GM21619 (cell line): Measurements from ENCODE around the gene CACNA1F.

Source experiments
- ATAC-seq: cut with Tn5 transposase; IDR thresholded peaks from one replicate; pipeline ENCODE4 v1.9.1; 2021; ENCODE audit not compliant: unreplicated experiment

CACNA1F gene

GRCh38 chrX:49257846-49258748, 25.0 kb upstream of the CACNA1F start:
- no peak for ATAC-seq

GRCh38 chrX:49257074-49257790, 24.1 kb upstream of the CACNA1F start:
- ATAC-seq = no peak

- no peak for ATAC-seq
Observed at GRCh38 chrX:49256268-49256995, 23.3 kb upstream of the CACNA1F start.

- no peak for ATAC-seq
Observed at GRCh38 chrX:49254639-49255038, 21.5 kb upstream of the CACNA1F start.

GRCh38 chrX:49251325-49251724, 18.2 kb upstream of the CACNA1F start:
- ATAC-seq = no peak

GRCh38 chrX:49250578-49250977, 17.4 kb upstream of the CACNA1F start:
- ATAC-seq = no peak

- ATAC-seq = no peak
Observed at GRCh38 chrX:49250066-49250465, 16.9 kb upstream of the CACNA1F start.

GRCh38 chrX:49249616-49250015, 16.5 kb upstream of the CACNA1F start:
- no peak for ATAC-seq

GRCh38 chrX:49249071-49249470, 15.9 kb upstream of the CACNA1F start:
- no peak for ATAC-seq

- ATAC-seq = no peak
Observed at GRCh38 chrX:49247916-49248811, 15.0 kb upstream of the CACNA1F start.

- no peak for ATAC-seq
Observed at GRCh38 chrX:49247346-49247745, 14.2 kb upstream of the CACNA1F start.

GRCh38 chrX:49246541-49246940, 13.4 kb upstream of the CACNA1F start:
- no peak for ATAC-seq

- no peak for ATAC-seq
Observed at GRCh38 chrX:49244207-49244606, 11.1 kb upstream of the CACNA1F start.

- no peak for ATAC-seq
Observed at GRCh38 chrX:49243166-49243565, 10.0 kb upstream of the CACNA1F start.

- no peak for ATAC-seq
Observed at GRCh38 chrX:49242545-49243066, 9.5 kb upstream of the CACNA1F start.

GRCh38 chrX:49238735-49239134, 5.6 kb upstream of the CACNA1F start:
- no peak for ATAC-seq

- no peak for ATAC-seq
Observed at GRCh38 chrX:49237060-49237459, 3.9 kb upstream of the CACNA1F start.

GRCh38 chrX:49233887-49234555, 881 bp upstream of the CACNA1F start:
- ATAC-seq = no peak

GRCh38 chrX:49232525-49232924, 615 bp downstream of the CACNA1F start:
- no peak for ATAC-seq
